PC-9 (cell line): ENCODE data around the gene SERPINA12. TPM values are rescaled to one million over a fixed set of nuclear protein-coding genes. Genes with fewer than 3 reads are reported as not detected.

Source experiments
- BruUV-seq: library from RNA; stranded (reverse); fragments of 400-500 nt; replicated peaks from 2 replicates; lab custom pipeline; 2021; lab: Mats Ljungman, UMichigan
- CTCF ChIA-PET: fragments of 300-600 bp; sonication (Branson Sonifier 250); formaldehyde crosslinking; loops from one replicate; lab custom pipeline; 2022; ENCODE audit warnings: antibody characterized with exemption; lab: Charles Lee
- POLR2A ChIA-PET: fragments of 300-600 bp; sonication (Branson Sonifier 250); formaldehyde crosslinking; loops from one replicate; lab custom pipeline; 2022; ENCODE audit warnings: antibody characterized with exemption; ENCODE audit not compliant: unreplicated experiment; lab: Charles Lee
- DNase-seq, 2 experiments: peaks; one replicate each; pipeline versions ENCODE4 v3.0.0 to v3.0.0-alpha.2; 2015 to 2022; ENCODE audit warnings: mixed read lengths in 1 of 2
- H2AFZ ChIP-seq: fragments of 200-600 bp; sonication (generic); 2 replicates; pipeline ENCODE4 v1.8.1; 2017; ENCODE audit warnings: antibody characterized with exemption
- H3F3A ChIP-seq: fragments of 200-600 bp; sonication (generic); 2 replicates; pipeline ENCODE4 v1.8.1; 2017; ENCODE audit warnings: antibody characterized with exemption, mild to moderate bottlenecking, low read depth; ENCODE audit not compliant: insufficient read depth
- H3K27ac ChIP-seq: fragments of 200-600 bp; sonication (generic); 2 replicates; pipeline ENCODE4 v1.6.1; 2016; ENCODE audit warnings: mixed run types
- H3K27me3 ChIP-seq: fragments of 200-600 bp; sonication (generic); 2 replicates; pipeline ENCODE4 v1.6.1; 2016; ENCODE audit warnings: low read depth, mixed run types; ENCODE audit not compliant: insufficient read depth
- H3K36me3 ChIP-seq: fragments of 200-600 bp; sonication (generic); 2 replicates; pipeline ENCODE4 v1.6.1; 2016; ENCODE audit warnings: low read depth, mixed run types
- H3K4me1 ChIP-seq: fragments of 200-600 bp; sonication (generic); replicated peaks from 2 replicates; pipeline ENCODE4 v1.6.1; 2016; ENCODE audit warnings: mixed run types; ENCODE audit not compliant: insufficient read depth
- H3K4me2 ChIP-seq: fragments of 200-600 bp; sonication (generic); 2 replicates; pipeline ENCODE4 v1.6.1; 2017; ENCODE audit warnings: mixed run types
- H3K4me3 ChIP-seq: fragments of 200-600 bp; sonication (generic); 2 replicates; pipeline ENCODE4 v1.6.1; 2016; ENCODE audit warnings: mixed run types
- H3K79me2 ChIP-seq: fragments of 200-600 bp; sonication (generic); 2 replicates; pipeline ENCODE4 v1.6.1; 2017; ENCODE audit warnings: low read depth, mixed run types
- H3K9me2 ChIP-seq: fragments of 200-600 bp; sonication (generic); 2 replicates; pipeline ENCODE4 v1.8.1; 2017; ENCODE audit warnings: mild to moderate bottlenecking; ENCODE audit not compliant: insufficient read depth
- H3K9me3 ChIP-seq: fragments of 200-600 bp; sonication (generic); 2 replicates; pipeline ENCODE4 v1.8.1; 2016; ENCODE audit warnings: low read depth; ENCODE audit not compliant: insufficient read depth
- H4K20me1 ChIP-seq: fragments of 200-600 bp; sonication (generic); 2 replicates; pipeline ENCODE4 v1.8.1; 2017; ENCODE audit not compliant: insufficient read depth
- CTCF ChIP-seq: fragments of 200-600 bp; sonication (generic); conservative IDR thresholded peaks from 2 replicates; pipeline ENCODE4 v1.6.1; 2017; ENCODE audit warnings: mixed run types, antibody characterized with exemption, mild to moderate bottlenecking, moderate library complexity
- EZH2 ChIP-seq: fragments of 200-600 bp; sonication (generic); IDR thresholded peaks from 2 replicates; pipeline ENCODE4 v1.8.0; 2017; ENCODE audit warnings: antibody characterized with exemption, low read depth
- intact Hi-C: fragments of 100-400 bp; cut with micrococcal nuclease; formaldehyde crosslinking; loops from one replicate; pipeline ENCODE4 v1.10.0; 2022; ENCODE audit not compliant: unreplicated experiment
- total RNA-seq: library from RNA; stranded (reverse); gene quantifications from 2 replicates; pipeline ENCODE4 v1.2.3, GENCODE V29; 2021

SERPINA12 gene
- total RNA-seq, 1 experiment from 2014 or later, result not detected

- Histone ChIP-seq H3K27me3 (no peaks in the 10 kb centered on the region), H3K9me3 (no peaks in the 10 kb centered on the region), H3K79me2 (no peaks in the 10 kb centered on the region), H4K20me1 (no peaks in the 10 kb centered on the region), H2AFZ (no peak overlapping the region), H3K27ac (no peak overlapping the region), H3K4me1 (no peaks in the 10 kb centered on the region), H3F3A (no peaks in the 10 kb centered on the region), H3K4me3 (no peak overlapping the region), H3K9me2 (no peaks in the 10 kb centered on the region), H3K36me3 (no peaks in the 10 kb centered on the region), H3K4me2 (no peak overlapping the region)
- intact Hi-C loops, result no loop called here
- TF ChIP-seq EZH2, result no peak
- TF ChIP-seq CTCF, result no peak
- POLR2A ChIA-PET, result no interaction called here
- no peak for DNase-seq
- BruUV-seq, result no TSS peak
- CTCF ChIA-PET, result no interaction called here
These were observed 63.1 kb downstream of the SERPINA12 start for GRCh38 chr14:94446126-94446525.

- no peaks in the 10 kb centered on the region for H3F3A ChIP-seq
- no peaks in the 10 kb centered on the region for H3K9me2 ChIP-seq
- H3K4me1 ChIP-seq, result no peaks in the 10 kb centered on the region
- H3K27ac ChIP-seq, result no peak overlapping the region
- POLR2A ChIA-PET, result no interaction called here
- no peak for DNase-seq
- intact Hi-C loops, result no loop called here
- H3K36me3 ChIP-seq, result no peaks in the 10 kb centered on the region
- H4K20me1 ChIP-seq, result no peaks in the 10 kb centered on the region
- TF ChIP-seq EZH2 (no peak), CTCF (no peak)
- no peaks in the 10 kb centered on the region for H3K9me3 ChIP-seq
- no peak overlapping the region for H3K4me2 ChIP-seq
- no TSS peak for BruUV-seq
- H2AFZ ChIP-seq, result no peak overlapping the region
- H3K27me3 ChIP-seq, result no peaks in the 10 kb centered on the region
- no peaks in the 10 kb centered on the region for H3K79me2 ChIP-seq
- H3K4me3 ChIP-seq, result no peak overlapping the region
- CTCF ChIA-PET, result no interaction called here
These were observed 64.3 kb downstream of the SERPINA12 start for GRCh38 chr14:94445003-94445402.

GRCh38 chr14:94441531-94442205 is 67.6 kb downstream of the SERPINA12 start:
- H3K27ac ChIP-seq, result no peak overlapping the region
- no peaks in the 10 kb centered on the region for H3K4me1 ChIP-seq
- H3F3A ChIP-seq, result no peaks in the 10 kb centered on the region
- ChIA-PET CTCF (no interaction called here), POLR2A (no interaction called here)
- no peaks in the 10 kb centered on the region for H3K36me3 ChIP-seq
- H3K9me2 ChIP-seq, result no peaks in the 10 kb centered on the region
- no peak overlapping the region for H3K4me2 ChIP-seq
- no peak for DNase-seq
- H3K4me3 ChIP-seq, result no peak overlapping the region
- no peaks in the 10 kb centered on the region for H4K20me1 ChIP-seq
- no peaks in the 10 kb centered on the region for H3K27me3 ChIP-seq
- H3K79me2 ChIP-seq, result no peaks in the 10 kb centered on the region
- H2AFZ ChIP-seq, result no peak overlapping the region
- intact Hi-C loops, result no loop called here
- BruUV-seq, result no TSS peak
- no peaks in the 10 kb centered on the region for H3K9me3 ChIP-seq
- TF ChIP-seq CTCF (no peak), EZH2 (no peak)
